SHP77 (cell line): Measurements from ENCODE around the gene VARS1.
A peak's percentile ranks its signal among the peaks of the same experiment; 100 is the strongest.
"Not testable (repeated sequence)": the region's sequence is repeated elsewhere in the genome, so short reads cannot be mapped to it uniquely, and the experiment has no call there.

ENCODE experiments used
- DNase-seq, 2 experiments: peaks; one replicate each; lab custom pipeline; 2025; lab: John Stamatoyannopoulos, UW

VARS1 gene

DNA sequence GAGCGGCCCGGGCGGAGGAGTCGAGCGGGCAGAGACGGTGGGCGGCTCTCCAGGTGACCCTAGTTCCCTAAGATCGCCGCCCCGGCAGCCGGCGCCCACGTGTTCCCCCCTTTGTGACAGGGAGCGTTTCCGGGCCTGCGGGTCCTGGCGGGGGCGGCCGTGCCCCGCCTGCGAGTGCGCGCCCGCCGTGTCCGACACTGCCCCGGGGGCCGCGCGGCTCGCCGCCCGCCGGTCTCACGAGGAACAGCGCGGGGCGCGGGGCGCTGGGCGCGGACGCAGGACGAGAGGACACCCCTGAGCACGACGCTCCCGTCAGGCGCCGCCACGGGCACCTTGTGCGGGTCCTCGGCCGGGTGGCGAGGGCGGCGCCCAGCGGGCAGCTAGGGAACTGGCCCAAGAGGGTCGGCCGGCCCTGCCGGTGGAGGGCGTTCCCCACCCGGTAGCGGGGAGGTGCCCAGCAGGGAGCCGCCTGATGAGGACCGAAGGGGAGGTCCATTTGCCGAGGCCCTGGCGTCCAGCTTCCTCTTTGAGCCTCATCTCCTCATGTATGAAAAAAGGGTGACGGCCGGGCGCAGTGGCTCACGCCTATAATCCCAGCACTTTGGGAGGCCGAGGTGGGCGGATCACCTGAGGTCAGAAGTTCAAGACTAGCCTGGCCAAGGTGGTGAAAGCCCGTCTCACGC lies at the start of gene VARS1:
TSS of gene VARS1 (minus strand) at position 137 of the 683 bp plus-strand sequence. CDS start 535 bp downstream, outside the sequence.
- DNase-seq: peak; percentile 81 to 83

DNA sequence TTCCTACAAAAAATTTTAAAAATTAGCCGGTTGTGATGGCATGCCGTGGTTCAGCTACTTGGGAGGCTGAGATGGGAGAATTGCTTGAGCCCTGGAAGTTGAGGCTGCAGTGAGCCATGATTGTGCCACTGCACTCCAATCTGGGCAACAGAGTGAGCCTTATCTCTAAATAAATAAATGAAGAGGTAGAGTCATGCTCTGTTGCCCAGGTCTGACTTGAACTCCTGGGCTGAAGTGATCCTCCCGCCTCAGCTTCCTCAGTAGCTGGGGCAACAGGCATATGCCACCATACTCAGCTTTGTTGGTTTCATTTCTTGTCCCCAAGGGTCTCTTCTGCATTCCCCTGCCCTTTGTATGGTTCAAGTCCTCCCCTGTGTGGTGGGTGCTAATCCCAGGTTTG lies 49.0 kb upstream of the VARS1 start:
- DNase-seq: no peak

DNA sequence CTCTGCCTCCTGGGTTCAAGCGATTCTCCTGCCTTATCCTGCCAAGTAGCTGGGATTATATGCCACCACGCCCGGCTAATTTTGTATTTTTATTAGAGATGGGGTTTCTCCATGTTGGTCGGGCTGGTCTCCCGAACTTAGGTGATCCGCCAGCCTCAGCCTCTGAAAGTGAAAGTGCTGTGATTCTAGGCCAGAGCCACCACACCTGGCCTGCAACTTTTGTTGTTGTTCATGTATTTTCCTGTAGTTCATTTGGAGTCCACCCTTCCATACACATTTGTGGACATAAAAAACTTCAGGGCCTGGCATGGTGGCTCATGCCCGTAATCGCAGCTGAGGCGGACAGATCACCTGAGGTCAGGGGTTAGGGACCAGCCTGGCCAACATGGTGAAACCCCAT lies 46.5 kb upstream of the VARS1 start:
- DNase-seq: no peak

DNA sequence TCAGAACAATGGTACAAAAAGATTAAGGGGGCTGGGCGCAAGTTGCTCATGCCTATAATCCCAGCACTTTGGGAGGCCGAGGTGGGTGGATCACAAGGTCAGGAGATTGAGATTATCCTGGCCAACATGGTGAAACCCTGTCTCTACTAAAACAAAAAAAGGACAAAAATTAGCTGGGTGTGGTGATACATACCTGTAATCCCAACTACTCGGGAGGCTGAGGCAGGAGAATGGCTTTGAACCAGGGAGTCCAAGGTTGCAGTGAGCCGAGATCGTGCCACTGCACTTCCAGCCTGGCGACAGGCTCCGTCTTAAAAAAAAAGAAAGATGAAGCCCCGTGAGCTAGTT lies 44.2 kb upstream of the VARS1 start:
- DNase-seq: not testable (repeated sequence)

DNA sequence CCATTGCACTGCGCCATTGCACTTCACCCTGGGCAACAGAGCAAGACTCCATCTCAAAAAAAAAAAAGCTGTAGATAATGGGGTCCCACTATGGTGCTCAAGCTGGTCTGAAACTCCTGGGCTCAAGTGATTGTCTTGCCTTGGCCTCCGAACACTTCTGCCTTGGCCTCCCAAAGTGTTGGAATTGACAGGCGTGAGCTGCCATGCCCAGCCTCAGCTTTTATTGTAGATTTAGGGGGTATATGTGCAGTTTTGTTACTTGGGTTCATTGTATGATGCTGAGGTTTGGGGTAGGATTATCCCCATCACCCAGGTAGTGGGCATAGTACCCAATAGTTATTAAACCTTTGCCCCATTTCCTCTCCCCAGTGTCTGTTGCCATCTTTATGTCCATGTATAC lies 43.4 kb upstream of the VARS1 start:
- no peak for DNase-seq

DNA sequence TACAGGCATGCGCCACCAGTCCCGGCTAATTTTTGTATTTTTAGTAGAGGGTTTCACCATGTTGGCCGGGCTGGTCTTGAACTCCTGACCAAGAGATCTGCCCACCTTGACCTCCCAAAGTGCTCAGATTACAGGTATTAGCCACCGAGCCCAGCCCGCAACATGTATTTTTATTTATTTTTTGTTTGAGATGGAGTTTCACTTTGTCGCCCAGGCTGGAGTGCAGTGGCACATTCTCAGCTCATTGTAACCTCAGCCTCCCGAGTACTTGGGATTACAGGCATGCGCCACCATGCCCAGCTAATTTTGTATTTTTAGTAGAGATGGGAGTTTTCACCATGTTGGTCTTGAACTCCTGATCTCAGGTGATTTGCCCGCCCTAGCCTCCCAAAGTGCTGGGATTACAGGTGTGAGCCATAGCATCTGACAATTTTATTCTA lies 42.6 kb upstream of the VARS1 start:
- DNase-seq: not testable (repeated sequence)

DNA sequence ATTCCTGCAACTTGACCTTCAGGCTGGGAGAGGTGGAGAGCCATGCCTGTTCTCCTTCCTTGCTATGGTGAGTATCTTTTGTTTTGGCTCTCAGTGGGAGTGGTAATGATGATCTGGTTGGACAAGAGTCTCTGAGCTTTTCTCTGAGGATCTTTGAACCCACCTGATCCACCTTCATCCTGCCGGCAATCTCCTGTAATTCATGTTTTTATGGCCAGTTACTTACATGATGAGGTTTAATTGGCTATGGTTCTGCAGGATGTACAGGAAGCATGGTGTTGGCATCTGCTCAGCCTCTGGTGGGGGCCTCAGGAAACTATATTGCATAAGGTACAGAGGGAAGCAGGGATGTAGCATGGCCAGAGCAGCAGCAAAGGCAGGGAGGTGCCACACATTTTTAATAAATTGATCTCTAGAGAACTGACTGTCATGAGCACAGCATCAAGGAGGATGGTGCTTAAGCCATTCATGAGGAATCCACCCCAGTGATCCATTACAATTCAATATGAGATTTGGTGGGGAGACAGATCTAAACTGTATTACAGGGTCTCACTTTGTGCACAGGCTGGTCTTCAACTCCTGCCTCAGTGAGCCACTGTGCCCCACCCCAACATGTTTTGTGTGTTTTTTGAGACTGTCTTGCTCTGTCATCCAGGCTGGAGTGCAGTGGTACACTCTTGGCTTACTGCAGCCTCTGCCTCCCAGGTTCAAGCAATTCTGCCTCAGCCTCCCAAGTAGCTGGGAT lies 42.0 kb upstream of the VARS1 start:
- DNase-seq: no peak

DNA sequence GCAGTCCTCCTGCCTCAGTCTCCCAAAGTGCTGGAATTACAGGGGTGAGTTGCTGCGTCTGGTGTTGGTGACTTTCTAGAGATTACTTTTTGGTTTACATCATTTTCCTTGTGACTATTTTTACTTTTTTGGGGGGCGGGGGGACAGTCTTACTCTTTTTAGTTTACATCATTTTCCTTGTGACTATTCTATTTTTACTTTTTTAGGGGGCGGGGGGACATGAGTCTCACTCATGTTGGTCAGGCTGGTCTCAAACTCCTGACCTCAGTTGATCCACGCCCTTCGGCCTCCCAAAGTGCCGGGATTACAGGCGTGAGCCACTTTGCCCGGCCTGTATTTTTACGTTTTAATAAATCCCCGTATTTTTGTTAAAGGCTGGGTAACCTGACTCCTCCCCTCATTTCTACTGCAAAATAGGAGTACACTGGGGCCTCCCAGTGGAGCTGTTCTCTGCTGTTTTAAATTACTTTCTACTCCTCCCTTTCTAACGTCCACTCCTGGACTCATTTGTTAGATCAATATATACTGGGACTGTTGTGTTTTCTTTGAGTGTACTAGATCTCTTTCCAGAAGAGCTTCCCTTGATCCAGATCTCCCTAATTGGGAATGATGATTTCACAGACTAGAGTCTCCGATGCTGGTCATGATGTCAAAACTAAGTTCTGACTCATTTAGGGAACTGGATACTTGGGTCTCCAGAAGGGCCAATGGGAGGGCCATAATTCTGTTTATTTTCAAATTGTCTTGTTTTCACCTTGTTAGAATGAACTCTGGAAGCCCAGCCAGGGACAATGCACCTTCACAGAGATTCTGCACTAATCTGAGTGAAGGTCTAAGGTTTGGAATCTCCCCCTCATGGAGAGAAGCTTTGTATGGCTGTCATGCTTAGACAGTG lies 41.2 kb upstream of the VARS1 start:
- no peak for DNase-seq

DNA sequence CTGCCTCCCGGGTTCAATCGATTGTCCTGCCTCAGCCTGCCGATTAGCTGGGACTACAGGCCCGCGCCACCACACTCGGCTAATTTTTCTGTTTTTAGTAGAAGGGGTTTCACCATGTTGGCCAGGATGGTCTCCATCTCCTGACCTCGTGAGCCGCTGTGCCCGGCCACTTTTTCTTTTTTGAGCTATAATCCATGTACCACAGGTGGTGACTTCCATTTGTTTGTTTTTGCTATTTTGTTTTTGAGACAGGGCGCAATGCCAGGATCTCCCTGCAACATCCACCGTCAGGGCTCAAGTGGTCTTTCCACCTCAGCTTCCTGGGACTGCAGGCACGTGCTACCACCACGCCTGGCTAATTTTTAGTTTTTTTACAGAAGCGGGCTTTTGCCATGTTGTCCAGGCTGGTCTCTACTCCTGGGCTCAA lies 40.5 kb upstream of the VARS1 start:
- DNase-seq: no peak

DNA sequence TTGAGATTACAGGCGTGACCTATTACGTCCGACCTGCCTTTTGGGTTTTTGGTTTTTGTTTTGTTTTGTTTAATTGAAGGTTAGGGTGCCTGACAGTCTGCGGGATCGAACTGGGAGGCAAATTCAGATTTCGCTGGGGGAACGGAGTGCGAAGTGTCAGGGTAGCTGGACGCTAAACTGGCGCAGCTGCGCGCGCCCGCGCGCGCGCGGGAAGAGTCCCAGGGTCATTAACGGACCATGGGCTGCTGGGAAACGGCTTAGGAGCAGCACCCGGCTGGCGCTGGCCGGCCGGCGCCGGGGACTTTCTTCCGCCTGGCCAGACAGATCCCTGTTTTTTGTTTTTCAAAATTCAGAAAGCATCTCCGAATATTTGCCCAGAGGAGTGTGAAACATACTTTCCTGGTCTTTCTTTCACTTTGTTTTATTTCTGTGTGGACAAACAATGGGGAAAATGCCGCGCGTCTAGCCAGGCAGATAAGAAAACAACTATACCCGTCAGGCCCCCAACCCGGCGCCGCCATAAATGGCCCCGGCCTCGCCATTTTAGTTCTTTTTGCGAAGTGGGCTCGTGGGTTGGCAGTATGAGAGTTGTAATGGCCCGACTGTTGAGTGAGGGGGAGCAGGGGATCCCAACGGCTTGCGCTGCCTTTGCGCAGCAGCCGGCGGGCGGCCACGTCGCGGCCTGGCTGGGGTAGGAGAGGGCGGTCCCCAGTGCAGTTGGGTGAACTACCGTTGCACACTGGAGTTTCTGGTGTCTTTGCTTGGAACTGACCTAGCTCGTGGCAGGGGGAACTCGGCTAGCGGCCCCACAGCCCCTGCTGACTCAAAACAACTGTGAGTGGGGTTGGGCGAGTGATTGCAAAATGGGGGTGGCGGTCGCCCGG lies 39.1 kb upstream of the VARS1 start:
- peak; percentile 83 to 92 for DNase-seq

DNA sequence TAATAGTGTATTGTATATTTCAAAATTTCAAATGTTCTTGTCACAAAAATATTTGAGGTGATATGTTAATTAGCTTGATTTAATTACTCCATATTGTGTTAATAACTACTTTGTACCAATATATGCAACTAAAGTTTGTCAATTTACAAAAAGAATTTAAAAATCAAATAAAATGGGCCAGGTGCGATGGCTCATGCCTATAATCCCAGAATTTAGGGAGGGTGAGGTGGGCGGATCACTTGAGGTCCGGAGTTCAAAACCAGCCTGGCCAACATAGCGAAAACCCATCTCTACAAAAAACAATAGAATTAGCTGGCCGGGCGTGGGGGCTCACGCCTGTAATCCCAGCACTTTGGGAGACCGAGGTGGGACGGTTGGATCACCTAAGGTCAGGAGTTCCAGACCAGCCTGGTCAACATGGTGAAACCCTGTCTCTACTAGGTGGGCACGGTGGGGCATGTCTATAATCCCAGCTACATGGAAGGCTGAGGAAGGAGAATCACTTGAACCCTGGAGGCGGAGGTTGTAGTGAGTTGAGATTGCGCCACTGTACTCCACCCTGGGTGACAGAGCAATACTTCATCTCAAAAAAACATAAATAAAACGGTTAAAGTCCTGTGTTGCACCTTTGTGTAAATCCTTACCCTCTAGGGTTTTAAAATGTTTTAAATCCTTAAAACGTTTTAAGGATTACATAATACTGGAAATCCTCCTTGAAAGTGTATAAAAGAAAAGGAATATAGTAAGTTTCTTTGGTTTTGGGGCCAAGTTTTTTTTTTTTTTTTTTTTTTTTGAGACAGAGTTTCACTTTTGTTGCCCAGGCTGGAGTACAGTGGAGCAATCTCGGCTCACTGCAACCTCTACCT lies 36.0 kb upstream of the VARS1 start:
- no peak for DNase-seq

DNA sequence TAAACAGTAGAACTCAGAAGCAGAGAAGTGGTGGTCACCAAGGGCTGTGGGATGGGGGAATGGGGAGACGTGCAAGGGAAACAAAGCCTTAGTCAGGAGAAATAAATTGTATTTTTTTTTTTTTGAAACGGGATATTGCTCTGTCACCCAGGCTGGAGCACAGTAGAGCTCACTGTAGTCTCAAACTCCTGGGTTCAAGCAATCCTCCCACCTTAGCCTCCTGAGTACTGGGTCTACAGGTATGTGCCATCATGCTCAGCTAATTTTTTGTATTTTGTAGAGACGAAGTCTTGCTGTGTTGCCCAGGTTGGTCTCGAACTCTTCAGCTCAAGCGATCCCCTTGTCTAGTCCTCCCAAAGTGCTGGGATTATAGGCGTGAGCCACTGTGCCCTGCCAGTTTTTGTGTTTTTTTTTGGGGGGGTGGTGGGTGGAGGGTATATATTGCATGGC lies 35.4 kb upstream of the VARS1 start:
- DNase-seq: no peak

DNA sequence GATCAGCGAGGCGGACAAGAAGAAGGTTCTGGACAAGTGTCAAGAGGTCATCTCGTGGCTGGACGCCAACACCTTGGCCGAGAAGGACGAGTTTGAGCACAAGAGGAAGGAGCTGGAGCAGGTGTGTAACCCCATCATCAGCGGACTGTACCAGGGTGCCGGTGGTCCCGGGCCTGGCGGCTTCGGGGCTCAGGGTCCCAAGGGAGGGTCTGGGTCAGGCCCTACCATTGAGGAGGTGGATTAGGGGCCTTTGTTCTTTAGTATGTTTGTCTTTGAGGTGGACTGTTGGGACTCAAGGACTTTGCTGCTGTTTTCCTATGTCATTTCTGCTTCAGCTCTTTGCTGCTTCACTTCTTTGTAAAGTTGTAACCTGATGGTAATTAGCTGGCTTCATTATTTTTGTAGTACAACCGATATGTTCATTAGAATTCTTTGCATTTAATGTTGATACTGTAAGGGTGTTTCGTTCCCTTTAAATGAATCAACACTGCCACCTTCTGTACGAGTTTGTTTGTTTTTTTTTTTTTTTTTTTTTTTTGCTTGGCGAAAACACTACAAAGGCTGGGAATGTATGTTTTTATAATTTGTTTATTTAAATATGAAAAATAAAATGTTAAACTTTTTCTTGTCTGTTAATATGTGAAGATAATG lies 34.2 kb upstream of the VARS1 start:
- DNase-seq: no peak

DNA sequence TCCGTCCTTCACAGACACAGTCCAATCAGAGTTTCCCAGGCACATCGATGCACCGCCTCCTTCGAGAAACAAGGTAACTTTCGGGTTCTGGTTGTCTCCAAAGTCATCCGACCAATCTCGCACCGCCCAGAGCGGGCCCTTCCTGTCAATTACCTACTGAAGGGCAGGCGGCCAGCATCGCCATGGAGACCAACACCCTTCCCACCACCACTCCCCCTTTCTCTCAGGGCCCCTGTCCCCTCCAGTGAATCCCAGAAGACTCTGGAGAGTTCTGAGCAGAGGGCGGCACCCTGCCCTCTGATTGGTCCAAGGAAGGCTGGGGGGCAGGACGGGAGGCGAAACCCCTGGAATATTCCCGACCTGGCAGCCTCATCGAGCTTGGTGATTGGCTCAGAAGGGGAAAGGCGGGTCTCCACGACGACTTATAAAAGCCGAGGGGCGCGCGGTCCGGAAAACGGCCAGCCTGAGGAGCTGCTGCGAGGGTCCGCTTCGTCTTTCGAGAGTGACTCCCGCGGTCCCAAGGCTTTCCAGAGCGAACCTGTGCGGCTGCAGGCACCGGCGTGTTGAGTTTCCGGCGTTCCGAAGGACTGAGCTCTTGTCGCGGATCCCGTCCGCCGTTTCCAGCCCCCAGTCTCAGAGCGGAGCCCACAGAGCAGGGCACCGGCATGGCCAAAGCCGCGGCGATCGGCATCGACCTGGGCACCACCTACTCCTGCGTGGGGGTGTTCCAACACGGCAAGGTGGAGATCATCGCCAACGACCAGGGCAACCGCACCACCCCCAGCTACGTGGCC lies 31.9 kb upstream of the VARS1 start, which contains the start of gene HSPA1B:
TSS of gene HSPA1B (plus strand) at position 453 of the 794 bp plus-strand sequence. CDS start at position 666, 213 bp downstream.
- DNase-seq: peak; percentile 99 to 100

DNA sequence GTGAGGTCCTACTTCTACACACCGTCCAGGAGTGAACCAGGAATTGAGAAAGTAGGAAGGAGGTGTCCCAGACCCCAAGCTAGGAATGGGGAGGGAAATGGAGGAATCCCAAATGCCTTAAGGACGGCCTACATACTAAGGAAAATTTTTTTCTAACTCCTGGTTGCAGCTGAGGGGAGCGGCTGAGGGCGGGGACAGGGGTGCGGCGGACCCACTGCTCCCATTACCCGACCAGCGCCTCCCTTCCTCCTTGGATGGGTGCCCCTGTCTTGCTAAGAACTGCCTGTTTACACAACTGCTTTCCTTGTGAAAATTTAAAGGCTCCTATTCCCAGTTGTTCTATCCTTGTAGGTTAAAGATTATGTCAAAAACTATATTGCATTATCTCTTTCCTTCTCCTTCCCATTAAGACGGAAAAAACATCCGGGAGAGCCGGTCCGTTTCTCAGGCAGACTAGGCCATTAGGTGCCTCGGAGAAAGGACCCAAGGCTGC lies 31.3 kb upstream of the VARS1 start:
- DNase-seq: no peak

DNA sequence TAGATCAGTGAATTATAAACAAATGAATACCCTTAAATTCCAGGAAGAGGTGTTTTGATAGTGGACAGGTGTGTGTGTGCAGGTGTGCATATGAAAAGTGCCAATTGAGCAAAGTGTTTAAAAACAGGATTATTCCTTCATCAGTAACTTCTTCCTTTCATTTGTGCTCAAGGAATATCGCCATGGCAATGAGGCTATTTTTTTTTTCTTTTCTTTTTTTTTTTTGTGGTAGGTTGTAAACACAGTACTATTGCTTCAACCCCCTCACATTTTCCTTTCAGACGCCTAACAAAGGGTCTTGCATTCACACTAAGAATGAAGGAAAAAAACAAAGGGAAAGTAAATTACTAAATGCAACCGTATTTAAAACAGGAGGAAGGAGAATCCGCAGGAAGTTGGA lies 30.0 kb upstream of the VARS1 start:
- no peak for DNase-seq

DNA sequence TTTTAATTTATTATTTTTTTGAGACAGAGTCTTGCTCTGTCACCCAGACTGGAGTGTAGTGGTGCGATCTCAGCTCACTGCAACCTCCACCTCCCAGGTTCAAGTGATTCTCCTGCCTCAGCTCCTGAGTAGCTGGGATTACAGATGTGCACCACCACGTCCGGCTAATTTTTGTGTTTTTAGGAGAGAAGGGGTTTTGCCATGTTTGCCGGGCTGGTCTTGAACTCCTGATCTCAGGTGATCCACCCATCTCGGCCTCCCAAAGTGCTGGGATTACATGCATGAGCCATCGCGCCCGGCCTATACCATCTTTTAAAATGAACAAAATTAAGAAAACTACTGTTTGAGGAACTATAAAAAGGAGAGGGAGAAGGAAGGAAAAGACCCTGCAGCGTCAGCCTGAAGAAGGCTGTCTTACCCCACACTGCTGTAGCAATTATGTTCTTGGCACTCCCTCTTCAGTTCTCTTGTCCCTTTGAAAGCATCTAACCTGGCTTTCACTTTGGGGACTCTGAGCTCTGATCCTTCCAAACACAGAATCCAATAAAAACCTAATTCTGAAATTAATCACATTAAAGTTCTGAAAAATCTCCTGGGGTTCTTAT lies 28.1 kb upstream of the VARS1 start:
- not testable (repeated sequence) for DNase-seq
